Hematopoietic multipotent progenitor cell treated with erythropoietin and hydrocortisone succinate and interleukin-3 and kit ligand, for 8 days (in vitro differentiated cells): ENCODE measurements around the gene ALG13.
"Not testable (repeated sequence)": the region's sequence is repeated elsewhere in the genome, so short reads cannot be mapped to it uniquely, and the experiment has no call there.

ENCODE experiments used
- DNase-seq: peaks from one replicate; pipeline ENCODE4 v3.0.0-alpha.2; 2015

ALG13 gene

DNA sequence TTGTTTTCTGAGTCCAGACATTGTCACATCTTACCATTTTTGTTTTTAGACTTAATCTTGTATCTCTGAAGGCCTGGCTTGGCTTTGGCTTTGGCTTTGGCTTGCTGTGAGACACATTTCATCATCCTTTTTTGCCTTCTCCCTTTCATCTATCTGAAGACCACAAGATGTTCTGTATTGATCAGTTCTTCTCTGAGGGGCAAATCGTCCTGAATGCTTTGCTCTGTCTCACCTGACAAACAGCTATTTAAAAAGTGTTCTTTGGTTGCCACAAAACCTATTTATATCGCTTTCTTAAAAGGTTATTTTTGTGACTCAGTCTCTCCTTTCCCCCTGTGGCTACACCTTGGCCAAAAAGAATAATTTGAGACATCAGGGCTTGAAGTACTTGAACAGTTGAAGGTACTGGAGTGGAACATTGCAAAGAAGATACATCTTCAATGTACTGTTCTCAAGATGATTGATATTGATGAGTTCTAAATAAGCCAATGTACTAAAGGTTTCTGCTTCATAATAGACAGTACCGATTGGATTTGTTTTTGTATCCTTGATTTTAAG, 80.7 kb downstream of the ALG13 start:
- no peak for DNase-seq

DNA sequence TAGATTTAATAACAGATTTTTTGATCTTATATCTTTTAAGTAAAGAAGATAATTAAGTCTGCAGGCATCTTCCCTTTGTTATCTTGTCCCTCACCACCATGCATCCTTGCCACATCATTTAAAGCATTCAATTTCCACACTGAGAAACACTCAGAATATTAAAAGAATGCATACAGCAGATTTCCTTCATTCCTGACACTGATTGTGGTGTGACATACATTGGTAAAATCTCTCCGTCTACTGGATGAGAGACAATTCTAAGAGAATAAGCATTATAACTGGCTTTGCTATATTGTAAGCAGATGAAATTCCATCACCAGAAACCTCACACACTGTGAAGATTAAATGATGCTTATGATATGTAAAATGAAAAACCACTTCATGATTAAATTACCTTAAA, 97.6 kb downstream of the ALG13 start:
- DNase-seq = no peak

GRCh38 chrX:111779582-111779981, 98.6 kb downstream of the ALG13 start:
- no peak for DNase-seq

DNA sequence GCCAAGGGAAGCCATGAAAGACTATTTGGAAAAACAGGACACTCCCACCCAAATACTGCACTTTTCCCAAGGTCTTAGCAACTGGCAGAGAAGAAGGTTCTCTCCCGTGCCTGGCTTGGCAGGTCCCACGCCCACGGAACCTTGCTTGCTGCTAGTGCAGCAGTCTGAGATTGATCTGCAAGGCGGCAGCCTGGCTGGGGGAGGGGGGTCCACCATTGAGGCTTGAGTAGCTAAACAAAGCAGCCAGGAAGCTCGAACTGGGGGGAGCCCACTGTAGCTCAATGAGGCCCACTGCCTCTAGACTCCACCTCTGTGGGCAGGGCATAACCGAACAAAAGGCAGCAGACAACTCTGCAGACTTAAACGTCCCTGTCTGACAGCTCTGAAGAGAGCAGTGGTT, 103.7 kb downstream of the ALG13 start:
- DNase-seq = no peak

DNA sequence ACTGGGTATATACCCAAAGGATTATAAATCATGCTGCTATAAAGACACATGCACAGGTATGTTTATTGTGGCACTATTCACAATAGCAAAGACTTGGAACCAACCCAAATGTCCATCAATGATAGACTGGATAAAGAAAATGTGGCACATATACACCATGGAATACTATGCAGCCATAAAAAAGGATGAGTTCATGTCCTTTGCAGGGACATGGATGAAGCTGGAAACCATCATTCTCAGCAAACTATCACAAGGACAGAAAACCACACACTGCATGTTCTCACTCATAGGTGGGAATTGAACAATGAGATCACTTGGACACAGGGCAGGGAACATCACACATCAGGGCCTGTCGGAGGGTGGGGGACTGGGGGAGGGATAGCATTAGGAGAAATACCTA, 109.1 kb downstream of the ALG13 start:
- not testable (repeated sequence) for DNase-seq
